A673 (cell line): ENCODE measurements around the gene SLC47A2.

Experiments used
- EZH2 ChIP-seq: fragments of 200-600 bp; sonication (generic); IDR thresholded peaks from 2 replicates; pipeline ENCODE4 v1.6.1; 2017; ENCODE audit warnings: borderline replicate concordance, low read depth, mild to moderate bottlenecking, mixed read lengths, antibody characterized with exemption, low read length; ENCODE audit not compliant: poor library complexity, severe bottlenecking
- TF ChIP-seq, protein P1 (sequence below): fragments of 300-800, 200-600 bp; sonication (generic); conservative IDR thresholded peaks from 2 replicates; pipeline ENCODE4 v1.5.1; 2017; ENCODE audit warnings: low read depth, mild to moderate bottlenecking, antibody characterized with exemption, low read length, moderate library complexity, mixed read lengths

GRCh38 chr17:19747159-19747719, 30.9 kb upstream of the SLC47A2 start:
- TF ChIP-seq, protein P1, sequence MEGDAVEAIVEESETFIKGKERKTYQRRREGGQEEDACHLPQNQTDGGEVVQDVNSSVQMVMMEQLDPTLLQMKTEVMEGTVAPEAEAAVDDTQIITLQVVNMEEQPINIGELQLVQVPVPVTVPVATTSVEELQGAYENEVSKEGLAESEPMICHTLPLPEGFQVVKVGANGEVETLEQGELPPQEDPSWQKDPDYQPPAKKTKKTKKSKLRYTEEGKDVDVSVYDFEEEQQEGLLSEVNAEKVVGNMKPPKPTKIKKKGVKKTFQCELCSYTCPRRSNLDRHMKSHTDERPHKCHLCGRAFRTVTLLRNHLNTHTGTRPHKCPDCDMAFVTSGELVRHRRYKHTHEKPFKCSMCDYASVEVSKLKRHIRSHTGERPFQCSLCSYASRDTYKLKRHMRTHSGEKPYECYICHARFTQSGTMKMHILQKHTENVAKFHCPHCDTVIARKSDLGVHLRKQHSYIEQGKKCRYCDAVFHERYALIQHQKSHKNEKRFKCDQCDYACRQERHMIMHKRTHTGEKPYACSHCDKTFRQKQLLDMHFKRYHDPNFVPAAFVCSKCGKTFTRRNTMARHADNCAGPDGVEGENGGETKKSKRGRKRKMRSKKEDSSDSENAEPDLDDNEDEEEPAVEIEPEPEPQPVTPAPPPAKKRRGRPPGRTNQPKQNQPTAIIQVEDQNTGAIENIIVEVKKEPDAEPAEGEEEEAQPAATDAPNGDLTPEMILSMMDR, result no peak
- no peak for TF ChIP-seq EZH2
